H9 (cell line): ENCODE results near the gene DPY19L3. TPM values are rescaled to one million over a fixed set of nuclear protein-coding genes. Genes with fewer than 3 reads are reported as not detected.
A peak's percentile ranks its signal among the peaks of the same experiment; 100 is the strongest.

Source experiments
- DNase-seq: peaks from one replicate; pipeline ENCODE4 v3.0.0-alpha.2; 2017
- H2AFZ ChIP-seq: one replicate; pipeline ENCODE4 v1.6.1; 2013; ENCODE audit warnings: mild to moderate bottlenecking, low read length, control low read depth, moderate library complexity
- H2AK5ac ChIP-seq: 2 replicates; pipeline ENCODE4 v1.6.1; 2013; ENCODE audit warnings: low read length, control low read depth, mixed read lengths; ENCODE audit not compliant: insufficient read length
- H2BK120ac ChIP-seq: one replicate; pipeline ENCODE4 v1.6.1; 2013; ENCODE audit warnings: low read depth, mild to moderate bottlenecking, low read length, control low read depth, inconsistent platforms; ENCODE audit not compliant: poor library complexity, severe bottlenecking
- H2BK12ac ChIP-seq: 2 replicates; pipeline ENCODE4 v1.6.1; 2013; ENCODE audit warnings: low read length, control low read depth, mixed read lengths, low read depth; ENCODE audit not compliant: insufficient read length
- H2BK15ac ChIP-seq: 2 replicates; pipeline ENCODE4 v1.6.1; 2013; ENCODE audit warnings: low read depth, low read length, control low read depth
- H2BK20ac ChIP-seq: one replicate; pipeline ENCODE4 v1.6.1; 2013; ENCODE audit warnings: low read depth, mild to moderate bottlenecking, low read length, control low read depth, inconsistent platforms; ENCODE audit not compliant: poor library complexity, severe bottlenecking
- H2BK5ac ChIP-seq: 2 replicates; pipeline ENCODE4 v1.6.1; 2013; ENCODE audit warnings: low read length, control low read depth, mixed read lengths; ENCODE audit not compliant: insufficient read length
- H3K14ac ChIP-seq: 2 replicates; pipeline ENCODE4 v1.6.1; 2013; ENCODE audit warnings: low read length, control low read depth; ENCODE audit not compliant: insufficient read depth
- H3K18ac ChIP-seq: 2 replicates; pipeline ENCODE4 v1.6.1; 2013; ENCODE audit warnings: low read depth, mild to moderate bottlenecking, mixed read lengths, low read length, control low read depth; ENCODE audit not compliant: insufficient read length
- H3K23ac ChIP-seq: 2 replicates; pipeline ENCODE4 v1.6.1; 2013; ENCODE audit warnings: low read length, control low read depth, mixed read lengths, low read depth; ENCODE audit not compliant: insufficient read length
- H3K23me2 ChIP-seq: 2 replicates; pipeline ENCODE4 v1.6.1; 2013; ENCODE audit warnings: low read depth, mild to moderate bottlenecking, mixed read lengths, low read length, control low read depth; ENCODE audit not compliant: insufficient read length, poor library complexity, severe bottlenecking
- H3K27ac ChIP-seq: 2 replicates; pipeline ENCODE4 v1.5.1; 2013; ENCODE audit warnings: low read length, control low read depth, mixed read lengths, low read depth; ENCODE audit not compliant: insufficient read length
- H3K27me3 ChIP-seq: 2 replicates; pipeline ENCODE4 v1.6.1; 2013; ENCODE audit warnings: low read length, control low read depth, inconsistent platforms; ENCODE audit not compliant: insufficient read depth
- H3K4ac ChIP-seq: 2 replicates; pipeline ENCODE4 v1.6.1; 2013; ENCODE audit warnings: low read depth, mild to moderate bottlenecking, control low read depth, inconsistent platforms, low read length, moderate library complexity
- H3K4me1 ChIP-seq: 2 replicates; pipeline ENCODE4 v1.6.1; 2013; ENCODE audit warnings: low read length, control low read depth, inconsistent platforms; ENCODE audit not compliant: insufficient read depth
- H3K4me2 ChIP-seq: 2 replicates; pipeline ENCODE4 v1.6.1; 2013; ENCODE audit warnings: low read length, control low read depth, mixed read lengths; ENCODE audit not compliant: insufficient read length, insufficient read depth
- H3K56ac ChIP-seq: 2 replicates; pipeline ENCODE4 v1.6.1; 2013; ENCODE audit warnings: low read depth, mild to moderate bottlenecking, mixed read lengths, low read length, control low read depth; ENCODE audit not compliant: insufficient read length
- H3K79me1 ChIP-seq: 2 replicates; pipeline ENCODE4 v1.6.1; 2013; ENCODE audit warnings: low read depth, mild to moderate bottlenecking, moderate library complexity, low read length, control low read depth, inconsistent platforms; ENCODE audit not compliant: insufficient read depth, poor library complexity, severe bottlenecking
- H3K79me2 ChIP-seq: 2 replicates; pipeline ENCODE4 v1.6.1; 2013; ENCODE audit warnings: low read length, control low read depth, inconsistent platforms; ENCODE audit not compliant: insufficient read depth
- H3K9ac ChIP-seq: 2 replicates; pipeline ENCODE4 v1.6.1; 2013; ENCODE audit warnings: low read length, control low read depth, mixed read lengths; ENCODE audit not compliant: insufficient read length; ENCODE audit errors: extremely low read depth
- H3K9me3 ChIP-seq: one replicate; pipeline ENCODE4 v1.6.1; 2013; ENCODE audit warnings: low read depth, low read length, inconsistent platforms; ENCODE audit not compliant: control insufficient read depth
- H3T11ph ChIP-seq: one replicate; pipeline ENCODE4 v1.6.1; 2013; ENCODE audit warnings: mild to moderate bottlenecking, low read length, control low read depth, inconsistent platforms
- H4K20me1 ChIP-seq: one replicate; pipeline ENCODE4 v1.6.1; 2013; ENCODE audit not compliant: control insufficient read depth, insufficient read length, insufficient read depth
- H4K5ac ChIP-seq: 2 replicates; pipeline ENCODE4 v1.6.1; 2013; ENCODE audit warnings: low read depth, mild to moderate bottlenecking, mixed read lengths, low read length, control low read depth; ENCODE audit not compliant: insufficient read length
- H4K8ac ChIP-seq: replicated peaks from 2 replicates; pipeline ENCODE4 v1.6.1; 2013; ENCODE audit warnings: low read length, control low read depth, mixed read lengths, low read depth; ENCODE audit not compliant: insufficient read length
- H4K91ac ChIP-seq: 2 replicates; pipeline ENCODE4 v1.6.1; 2013; ENCODE audit warnings: low read depth, mild to moderate bottlenecking, moderate library complexity, mixed read lengths, low read length, control low read depth; ENCODE audit not compliant: insufficient read length
- H3K27ac Mint-ChIP-seq, 3 experiments: 2 replicates in 2 of 3; 3 replicates in 1 of 3; pipeline ENCODE4 v1.8.0; 2020 to 2021; ENCODE audit warnings: mixed read lengths in 3 of 3, mild to moderate bottlenecking in 1 of 3, moderate library complexity in 1 of 3
- H3K27me3 Mint-ChIP-seq: 2 replicates; pipeline ENCODE4 v1.8.0; 2021; ENCODE audit warnings: low read depth, mild to moderate bottlenecking, moderate library complexity, mixed read lengths
- H3K36me3 Mint-ChIP-seq, 3 experiments: 2 replicates in 2 of 3; 3 replicates in 1 of 3; pipeline ENCODE4 v1.8.0; 2020 to 2021; ENCODE audit warnings: low read depth in 3 of 3, mixed read lengths in 3 of 3; ENCODE audit not compliant: insufficient read depth in 1 of 3
- H3K4me1 Mint-ChIP-seq, 2 experiments: 2 replicates each; pipeline ENCODE4 v1.8.0; 2020; ENCODE audit warnings: mixed read lengths in 2 of 2
- H3K4me3 Mint-ChIP-seq, 2 experiments: 2 replicates in 1 of 2; 3 replicates in 1 of 2; pipeline ENCODE4 v1.8.0; 2020 to 2021; ENCODE audit warnings: mild to moderate bottlenecking in 2 of 2, mixed read lengths in 2 of 2, moderate library complexity in 1 of 2
- H3K9me3 Mint-ChIP-seq, 2 experiments: 2 replicates in 1 of 2; 3 replicates in 1 of 2; pipeline ENCODE4 v1.8.0; 2020; ENCODE audit warnings: mild to moderate bottlenecking in 2 of 2, mixed read lengths in 2 of 2, moderate library complexity in 1 of 2
- CTCF ChIP-seq: fragments of 200-600 bp; sonication (generic); conservative IDR thresholded peaks from 3 replicates; pipeline ENCODE4 v1.8.0; 2021; ENCODE audit warnings: antibody characterized with exemption, mild to moderate bottlenecking
- WGBS: extraction: QIAGEN DNeasy Blood & Tissue Kit; methylation state at CpG from one replicate; pipeline ENCODE4 v1.1.7; 2013; ENCODE audit warnings: missing lambda C conversion rate, low lambda C conversion rate, mixed read lengths; ENCODE audit not compliant: insufficient read length; ENCODE audit errors: extremely low coverage; 5-methylcytosine and 5-hydroxymethylcytosine counted together
- total RNA-seq: library from RNA; stranded (reverse); gene quantifications from 2 replicates; pipeline ENCODE4 v1.2.1, GENCODE V29; 2021

Gene DPY19L3
- total RNA-seq, 1 experiment from 2014 or later: 54.5 TPM

- TF ChIP-seq CTCF: no peak
- Histone ChIP-seq H2BK20ac (no peak overlapping the region), H2AFZ (no peak overlapping the region), H2BK5ac (no peak overlapping the region), H3K79me1 (no peaks in the 10 kb centered on the region), H2BK120ac (no peak overlapping the region), H3K14ac (no peak overlapping the region), H3K9me3 (no peaks in the 10 kb centered on the region), H3K4ac (no peak overlapping the region), H3K23me2 (no peaks in the 10 kb centered on the region), H3K27me3 (no peaks in the 10 kb centered on the region), H2AK5ac (no peak overlapping the region), H4K20me1 (no peaks in the 10 kb centered on the region), H3K23ac (no peak overlapping the region), H3K18ac (no peak overlapping the region), H3K56ac (no peak overlapping the region), H2BK15ac (no peak overlapping the region), H3K79me2 (no peaks in the 10 kb centered on the region), H2BK12ac (no peak overlapping the region), H4K91ac (no peak overlapping the region), H3K9ac (no peak overlapping the region), H3K27ac (no peak overlapping the region), H3K4me2 (no peak overlapping the region), H4K8ac (no peak overlapping the region), H3T11ph (no peak overlapping the region), H4K5ac (no peak overlapping the region), H3K4me1 (no peaks in the 10 kb centered on the region)
- Mint-ChIP-seq H3K4me3 (no peak overlapping the region), H3K4me1 (no peaks in the 10 kb centered on the region), H3K27ac (0 out of 7 replicates have a peak overlapping the region, but pooled peaks of 1 of the 3 experiments have one; percentile 16), H3K9me3 (no peaks in the 10 kb centered on the region), H3K27me3 (no peaks in the 10 kb centered on the region), H3K36me3 (peaks cover 16 to 38% (median 21%) of the 10 kb centered on the region in 3 experiments; a peak in 6 of 7 replicates)
- no CpG with 5 or more reads among the region's 4 CpGs for WGBS
- DNase-seq: no peak
These were observed 44.6 kb downstream of the DPY19L3 start for GRCh38 chr19:32450217-32450616.
